Measurements from ENCODE around the gene GOLT1A. TPM values are rescaled to one million over a fixed set of nuclear protein-coding genes. Genes with fewer than 3 reads are reported as not detected.

The GOLT1A gene
- polyA plus RNA-seq, 1 donor from 2014 or later: not detected

GRCh38 chr1:204197068-204197467, 16.7 kb downstream of the GOLT1A start:
- Histone ChIP-seq H3K79me2 (replicated peaks; ENCODE audit: insufficient read depth, low read length) (no peaks in the 10 kb centered on the region), H3K9me2 (ENCODE audit: insufficient read depth, low read length) (no peaks in the 10 kb centered on the region), H3K27ac (ENCODE audit: low read length) (no peak overlapping the region), H3K27me3 (ENCODE audit: insufficient read depth, low read depth, low read length) (no peaks in the 10 kb centered on the region), H3K4me2 (ENCODE audit: low read length) (no peak overlapping the region), H3K4me3 (ENCODE audit: low read length) (no peak overlapping the region), H3K9ac (ENCODE audit: low read length) (no peak overlapping the region), H2AFZ (ENCODE audit: low read depth, low read length) (no peak overlapping the region), H3K36me3 (ENCODE audit: insufficient read depth, low read length) (no peaks in the 10 kb centered on the region), H4K20me1 (ENCODE audit: insufficient read depth) (no peaks in the 10 kb centered on the region), H3K9me3 (ENCODE audit: low read length) (no peaks in the 10 kb centered on the region), H3F3A (ENCODE audit: insufficient read depth, low read length, poor library complexity, severe bottlenecking) (no peaks in the 10 kb centered on the region)
- TF ChIP-seq SMC3 (conservative IDR thresholded peaks at IDR 0.05; ENCODE audit: poor library complexity): no peak
- no peak for TF ChIP-seq REST (IDR thresholded peaks at IDR 0.05; ENCODE audit: borderline replicate concordance)
- TF ChIP-seq CTCF (IDR thresholded peaks at IDR 0.05; ENCODE audit: poor library complexity, severe bottlenecking): no peak
- TF ChIP-seq EZH2 (IDR thresholded peaks at IDR 0.05; ENCODE audit: borderline replicate concordance, insufficient read depth, low read length, poor library complexity, severe bottlenecking): no peak
- TF ChIP-seq RAD21 (conservative IDR thresholded peaks at IDR 0.05): no peak
- TF ChIP-seq MXI1 (conservative IDR thresholded peaks at IDR 0.05; ENCODE audit: poor library complexity, severe bottlenecking): no peak
- no peak for TF ChIP-seq TAF1 (IDR thresholded peaks at IDR 0.05; ENCODE audit: low read depth)
- no peak for TF ChIP-seq EP300 (conservative IDR thresholded peaks at IDR 0.05; ENCODE audit: poor library complexity, severe bottlenecking)
- TF ChIP-seq POLR2AphosphoS5 (IDR thresholded peaks at IDR 0.05): no peak

- H3K4me2 ChIP-seq (ENCODE audit: low read length): no peak within 1 kb of the TSS
- no peak within 1 kb of the TSS for H2AFZ ChIP-seq (ENCODE audit: low read depth, low read length)
- no peaks in the 10 kb centered on the region for H3K36me3 ChIP-seq (ENCODE audit: insufficient read depth, low read length)
- H3K9me3 ChIP-seq (ENCODE audit: low read length): no peaks in the 10 kb centered on the region
- H3K79me2 ChIP-seq (replicated peaks; ENCODE audit: insufficient read depth, low read length): no peaks in the 10 kb centered on the region
- TF ChIP-seq REST (IDR thresholded peaks at IDR 0.05; ENCODE audit: borderline replicate concordance) (no peak), CTCF (IDR thresholded peaks at IDR 0.05; ENCODE audit: poor library complexity, severe bottlenecking) (no peak), EZH2 (IDR thresholded peaks at IDR 0.05; ENCODE audit: borderline replicate concordance, insufficient read depth, low read length, poor library complexity, severe bottlenecking) (no peak), POLR2AphosphoS5 (IDR thresholded peaks at IDR 0.05) (no peak), EP300 (conservative IDR thresholded peaks at IDR 0.05; ENCODE audit: poor library complexity, severe bottlenecking) (no peak), MXI1 (conservative IDR thresholded peaks at IDR 0.05; ENCODE audit: poor library complexity, severe bottlenecking) (no peak)
- H4K20me1 ChIP-seq (ENCODE audit: insufficient read depth): no peaks in the 10 kb centered on the region
- no peak within 1 kb of the TSS for H3K9ac ChIP-seq (ENCODE audit: low read length)
- H3F3A ChIP-seq (ENCODE audit: insufficient read depth, low read length, poor library complexity, severe bottlenecking): no peaks in the 10 kb centered on the region
- H3K4me3 ChIP-seq (ENCODE audit: low read length): no peak within 1 kb of the TSS
- H3K27ac ChIP-seq (ENCODE audit: low read length): no peak within 1 kb of the TSS
- no peaks in the 10 kb centered on the region for H3K9me2 ChIP-seq (ENCODE audit: insufficient read depth, low read length)
- no peaks in the 10 kb centered on the region for H3K27me3 ChIP-seq (ENCODE audit: insufficient read depth, low read depth, low read length)
Measured at GRCh38 chr1:204196068-204196795, 17.6 kb downstream of the GOLT1A start, which contains the start of gene KISS1. TSS of gene KISS1 (minus strand) at chr1:204196491. CDS start at chr1:204192876, 3,615 bp downstream.

All from neural cell (in vitro differentiated cells).